ENCODE data around the gene CTTNBP2NL.
A peak's percentile ranks its signal among the peaks of the same experiment; 100 is the strongest.
"Not testable (repeated sequence)": the region's sequence is repeated elsewhere in the genome, so short reads cannot be mapped to it uniquely, and the experiment has no call there.

Gene CTTNBP2NL

DNA sequence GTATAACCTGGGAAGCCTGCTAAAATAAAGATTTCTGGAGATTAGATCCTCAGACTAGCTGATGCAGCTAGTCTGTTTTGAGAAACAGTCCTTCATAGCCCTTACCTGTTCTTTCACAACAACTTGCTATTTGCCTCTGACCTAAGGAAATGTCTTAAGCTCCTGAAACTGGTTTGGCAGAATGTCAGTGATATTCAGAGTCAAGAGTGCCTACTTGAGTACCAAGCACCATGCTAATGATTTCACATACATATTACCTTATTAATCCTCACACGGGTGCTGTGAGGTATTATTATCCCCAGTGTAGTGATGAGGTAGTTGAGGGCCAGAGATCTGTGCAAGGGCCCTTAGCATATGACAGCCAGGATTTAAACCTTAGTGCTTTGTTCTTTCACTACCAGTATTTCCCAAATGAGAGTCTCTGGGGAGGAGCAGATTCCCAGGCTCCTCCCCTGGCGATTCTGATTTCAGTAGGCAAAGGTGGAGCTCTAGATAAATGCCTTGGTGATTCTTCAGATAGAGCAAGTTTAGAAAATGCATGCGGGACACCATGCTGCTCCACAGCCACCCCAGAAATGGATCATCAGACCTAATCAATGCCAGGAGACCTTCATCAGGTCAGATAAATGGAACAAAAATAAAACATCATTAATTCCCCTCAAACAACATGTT lies 65.3 kb downstream of the CTTNBP2NL start:
- DNase-seq (ENCODE audit: low spot score): no peak

DNA sequence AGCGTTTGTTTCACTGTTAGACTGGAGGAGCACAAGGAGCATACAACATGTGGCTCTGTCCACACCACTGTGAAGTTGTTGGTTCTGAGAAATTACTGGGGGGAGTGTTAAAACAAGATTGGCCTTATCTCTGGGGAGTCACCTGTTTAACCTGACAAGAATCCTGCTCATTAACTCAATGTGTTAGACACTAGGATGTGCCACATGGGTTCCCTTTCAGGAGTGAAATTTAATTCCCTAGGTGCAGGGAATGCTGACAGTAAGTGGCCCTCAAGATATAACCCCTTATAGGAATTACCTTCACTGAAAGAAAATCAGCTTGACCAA lies 66.9 kb downstream of the CTTNBP2NL start:
- DNase-seq (ENCODE audit: low spot score): no peak

DNA sequence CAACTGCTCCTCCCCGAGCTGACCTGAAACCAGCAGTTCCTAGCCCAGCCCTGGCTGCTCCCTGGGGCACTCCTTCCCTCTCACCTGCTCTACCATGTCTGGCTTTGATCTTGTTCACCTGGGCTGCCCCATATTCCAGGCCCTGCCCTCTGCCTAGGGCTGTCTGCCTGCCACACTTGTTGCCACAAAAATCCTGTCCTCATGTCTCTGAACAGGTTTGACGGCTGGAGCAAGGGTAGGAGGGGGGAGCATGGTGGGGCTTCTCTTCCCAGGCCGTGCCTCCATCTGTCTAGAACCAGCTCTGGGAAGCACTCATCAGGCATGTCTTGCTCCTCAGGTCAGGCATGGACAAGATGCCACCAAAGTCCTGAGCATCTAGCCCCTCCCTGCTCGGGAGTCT lies 68.5 kb downstream of the CTTNBP2NL start:
- DNase-seq (ENCODE audit: low spot score): no peak

DNA sequence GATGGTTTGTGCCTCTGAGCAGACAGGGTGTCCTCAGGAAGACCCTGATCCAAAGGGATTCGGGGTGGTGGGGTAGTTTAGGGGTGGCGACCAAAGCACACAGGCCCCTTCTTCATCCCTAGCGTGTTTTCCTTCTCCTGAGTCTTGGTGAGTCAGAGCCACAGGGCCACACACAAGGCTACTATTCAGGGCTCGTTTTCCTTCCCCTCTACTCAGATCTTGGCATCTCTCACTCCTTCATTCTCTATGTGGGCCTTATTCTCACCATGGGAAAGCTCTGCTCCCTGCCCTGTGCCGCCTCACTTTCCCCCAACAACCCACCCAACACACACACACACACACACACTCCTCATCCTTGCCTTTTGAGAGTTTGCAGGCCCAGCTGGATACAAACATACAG lies 69.1 kb downstream of the CTTNBP2NL start:
- DNase-seq (ENCODE audit: low spot score): peak; percentile 42

DNA sequence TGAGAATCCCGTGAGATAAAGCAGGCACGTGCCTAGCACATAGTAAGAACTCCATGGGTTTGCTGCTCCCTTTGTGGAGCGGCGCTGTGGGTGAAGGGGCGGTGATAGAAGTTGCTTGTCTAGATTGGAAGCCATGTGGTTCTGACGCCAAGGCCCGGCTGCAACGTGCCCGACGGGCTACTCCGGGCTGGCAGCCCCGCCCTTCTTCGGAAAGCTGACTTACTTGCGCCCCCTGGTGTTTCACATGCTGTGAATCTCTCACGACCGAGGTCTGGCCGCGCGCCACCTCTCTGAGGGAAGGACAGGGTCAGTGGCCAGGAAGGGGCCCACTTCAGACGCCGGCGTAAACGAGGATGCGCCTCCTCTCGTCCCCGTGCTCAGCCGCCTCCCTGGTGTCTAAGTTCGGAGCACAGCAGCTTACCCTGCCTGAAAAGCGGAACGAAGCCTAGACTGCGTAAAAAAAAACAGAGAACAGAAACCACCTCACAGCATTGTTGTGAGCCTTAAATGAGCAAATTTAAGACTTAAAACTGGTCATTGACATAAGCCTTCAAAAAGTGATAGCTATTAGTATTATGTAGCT lies 70.2 kb downstream of the CTTNBP2NL start:
- DNase-seq (ENCODE audit: low spot score): peak; percentile 94

DNA sequence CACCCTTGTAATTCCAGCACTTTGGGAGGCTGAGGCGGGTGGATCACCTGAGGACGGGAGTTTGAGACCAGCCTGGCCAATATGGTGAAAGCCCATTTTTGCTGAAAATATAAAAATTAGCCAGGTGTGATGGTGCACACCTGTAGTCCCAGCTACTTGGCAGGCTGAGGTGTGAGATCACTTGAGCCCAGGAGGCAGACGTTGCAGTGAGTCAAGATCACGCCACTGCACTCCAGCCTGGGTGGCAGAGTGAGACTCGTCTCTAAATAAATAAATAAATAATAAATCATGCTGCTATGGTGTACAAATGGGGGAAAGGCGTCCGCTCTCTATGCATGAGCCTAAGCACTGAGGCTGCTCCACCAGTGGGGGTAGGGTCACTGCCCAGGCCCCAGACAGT lies 74.3 kb downstream of the CTTNBP2NL start:
- not testable (repeated sequence) for DNase-seq (ENCODE audit: low spot score)

DNA sequence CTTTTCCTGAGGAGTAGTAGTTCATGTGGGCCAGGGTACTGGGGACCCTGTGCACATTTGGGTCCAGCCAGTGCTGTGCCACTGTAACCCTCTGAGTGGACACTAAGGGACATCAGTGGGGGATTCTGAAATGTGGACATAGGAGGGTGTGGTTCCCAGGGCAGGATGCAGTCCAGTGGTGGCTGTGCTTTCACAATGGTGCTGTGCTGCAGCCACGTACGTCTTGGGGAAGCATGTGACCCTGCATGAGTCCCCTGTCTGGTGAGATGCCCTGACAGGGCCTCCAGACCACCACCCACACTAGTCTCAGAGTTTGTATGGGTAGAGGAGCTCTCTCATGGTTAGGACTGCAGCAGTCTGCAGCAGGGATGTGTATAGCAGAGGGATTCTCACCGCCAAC lies 75.0 kb downstream of the CTTNBP2NL start:
- DNase-seq (ENCODE audit: low spot score): no peak

DNA sequence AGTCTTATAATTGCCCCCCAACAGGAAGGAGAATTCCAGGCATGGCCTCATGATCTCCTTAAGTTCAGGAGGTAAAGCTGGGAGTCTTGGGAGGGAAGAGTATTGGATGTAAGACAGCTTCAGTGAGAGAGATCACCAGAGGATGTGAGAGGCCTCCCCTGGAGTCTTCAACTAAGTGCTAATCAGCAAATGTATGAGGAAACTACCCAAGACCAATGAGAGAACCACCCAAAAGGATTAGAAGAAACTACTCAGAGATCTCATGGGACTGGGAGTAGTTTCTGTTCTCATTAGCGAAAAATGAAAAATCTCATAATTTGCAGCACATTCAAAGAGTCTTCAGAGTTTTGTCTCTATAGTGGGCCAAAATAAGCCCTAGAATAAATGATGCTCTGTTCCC lies 76.1 kb downstream of the CTTNBP2NL start:
- DNase-seq (ENCODE audit: low spot score): no peak

DNA sequence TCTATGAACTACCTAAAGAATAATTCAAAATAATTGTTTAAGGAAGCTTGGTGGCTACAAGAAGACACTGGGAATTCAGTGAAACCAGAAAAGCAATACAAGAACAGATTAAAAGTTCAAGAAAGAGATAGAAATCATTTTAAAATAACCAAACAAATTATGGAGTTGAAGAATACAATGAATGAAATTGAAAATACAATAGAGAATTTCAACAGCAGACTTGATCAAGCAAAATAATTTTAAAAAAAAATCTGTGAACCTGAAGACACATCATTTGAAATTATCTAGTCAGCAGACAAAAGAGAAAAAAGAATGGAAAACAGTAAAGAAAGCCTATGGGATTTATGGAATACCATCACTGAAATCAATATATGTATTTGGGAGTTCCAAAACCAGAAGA lies 81.5 kb downstream of the CTTNBP2NL start:
- DNase-seq (ENCODE audit: low spot score): no peak

DNA sequence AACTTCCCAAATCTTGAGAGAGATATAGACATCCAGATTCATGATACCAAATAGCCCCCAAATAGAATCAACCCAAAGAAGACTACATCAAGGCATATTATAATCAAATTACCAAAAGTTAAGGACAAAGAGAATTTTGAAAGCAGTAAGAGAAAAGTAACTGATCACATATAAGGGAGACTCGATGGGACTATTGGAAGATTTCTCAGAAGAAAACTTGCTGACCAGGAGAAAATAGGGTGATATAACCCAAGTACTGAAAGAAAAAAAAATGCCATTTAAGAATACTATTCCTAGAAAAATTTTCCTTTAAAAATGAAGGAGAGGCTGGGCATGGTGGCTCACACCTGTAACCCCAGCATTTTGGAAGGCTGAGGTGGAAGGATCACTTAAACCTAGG lies 82.3 kb downstream of the CTTNBP2NL start:
- no peak for DNase-seq (ENCODE audit: low spot score)

DNA sequence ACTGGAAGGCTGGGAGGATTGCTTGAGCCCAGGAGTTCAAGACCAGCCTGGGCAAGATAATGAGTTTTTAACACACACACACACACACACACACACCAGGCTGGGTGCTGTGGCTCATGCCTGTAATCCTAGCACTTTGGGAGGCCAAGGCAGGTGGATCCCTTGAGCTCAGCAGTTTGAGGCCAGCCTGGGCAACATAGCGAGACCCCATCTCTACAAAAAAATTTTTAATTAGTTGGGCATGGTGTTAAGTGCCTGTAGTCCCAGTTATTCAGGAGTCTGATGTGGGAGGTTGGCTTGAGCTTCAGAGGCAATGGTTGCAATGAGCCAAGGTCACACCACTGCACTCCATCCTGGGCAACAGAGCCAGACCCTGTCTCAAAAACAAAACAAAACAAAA lies 90.0 kb downstream of the CTTNBP2NL start:
- DNase-seq (ENCODE audit: low spot score): not testable (repeated sequence)

DNA sequence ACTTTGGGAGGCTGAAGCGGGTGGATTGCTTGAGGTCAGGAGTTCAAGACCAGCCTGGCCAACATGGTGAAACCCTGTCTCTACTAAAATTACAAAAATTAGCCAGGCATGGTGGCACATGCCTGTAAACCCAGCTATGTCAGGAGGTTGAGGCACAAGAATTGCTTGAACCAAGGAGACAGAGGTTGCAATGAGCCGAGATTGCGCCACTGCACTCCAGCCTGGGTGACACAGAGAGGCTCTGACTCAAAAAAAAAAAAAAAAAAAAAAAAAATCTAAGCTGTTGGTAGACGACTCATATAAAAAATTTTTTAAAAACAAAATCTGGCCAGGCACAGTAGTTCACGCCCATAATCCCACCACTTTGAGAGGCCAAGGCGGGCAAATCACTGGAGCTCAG lies 91.7 kb downstream of the CTTNBP2NL start:
- not testable (repeated sequence) for DNase-seq (ENCODE audit: low spot score)

DNA sequence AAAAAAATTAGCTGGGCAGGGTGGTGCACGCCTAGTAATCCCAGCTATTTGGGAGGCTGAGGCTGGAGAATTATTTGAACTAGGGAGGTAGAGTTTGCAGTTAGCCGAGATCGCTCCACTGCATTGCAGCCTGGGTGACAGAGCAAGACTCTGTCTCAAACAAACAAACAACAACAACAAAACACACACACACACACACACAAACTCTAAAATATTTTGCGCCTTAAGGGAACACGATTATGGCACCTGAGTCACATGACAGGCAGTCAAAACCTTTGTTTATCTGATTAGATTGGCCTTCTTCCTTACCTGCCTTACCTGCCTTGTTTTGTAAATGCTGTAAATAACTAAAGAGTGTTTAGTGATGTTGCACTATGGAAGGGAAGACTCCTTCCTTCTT lies 92.1 kb downstream of the CTTNBP2NL start:
- DNase-seq (ENCODE audit: low spot score): no peak

DNA sequence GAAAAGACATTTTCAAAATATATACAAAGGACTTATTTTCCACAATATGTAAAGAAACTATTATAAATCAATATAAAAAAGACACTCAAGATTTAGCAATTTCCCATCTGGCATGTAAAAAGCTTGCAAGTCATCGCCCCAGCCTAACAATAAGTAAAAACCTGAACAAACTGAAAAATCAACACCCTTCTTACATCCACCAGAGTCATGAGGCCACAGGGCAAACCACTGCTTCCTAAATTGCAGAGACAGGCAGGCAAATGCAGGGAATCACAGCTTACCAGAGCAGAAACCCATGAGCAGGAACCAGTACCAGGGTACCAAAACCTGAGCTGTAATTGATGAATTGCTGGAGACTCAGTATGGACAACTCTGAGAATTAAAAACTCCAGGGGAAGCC lies 96.1 kb downstream of the CTTNBP2NL start:
- DNase-seq (ENCODE audit: low spot score): no peak

DNA sequence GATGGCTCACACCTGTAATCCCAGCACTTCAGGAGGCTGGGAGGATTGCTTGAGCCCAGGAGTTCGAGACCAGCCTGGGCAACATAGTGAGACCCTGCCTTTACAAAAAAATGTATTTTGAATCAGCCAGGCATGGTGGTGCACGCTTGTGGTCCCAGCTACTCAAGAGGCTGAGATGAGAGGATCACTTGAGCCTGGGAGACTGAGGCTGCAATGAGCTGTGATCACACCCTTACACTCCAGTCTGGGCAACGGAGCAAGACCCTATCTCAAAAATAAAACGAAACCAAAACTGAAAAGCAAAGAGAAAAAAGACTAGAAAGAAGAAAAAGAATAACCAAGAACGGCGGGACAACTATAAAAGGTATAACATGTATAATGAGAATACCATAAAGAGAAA lies 97.3 kb downstream of the CTTNBP2NL start:
- DNase-seq (ENCODE audit: low spot score): no peak

DNA sequence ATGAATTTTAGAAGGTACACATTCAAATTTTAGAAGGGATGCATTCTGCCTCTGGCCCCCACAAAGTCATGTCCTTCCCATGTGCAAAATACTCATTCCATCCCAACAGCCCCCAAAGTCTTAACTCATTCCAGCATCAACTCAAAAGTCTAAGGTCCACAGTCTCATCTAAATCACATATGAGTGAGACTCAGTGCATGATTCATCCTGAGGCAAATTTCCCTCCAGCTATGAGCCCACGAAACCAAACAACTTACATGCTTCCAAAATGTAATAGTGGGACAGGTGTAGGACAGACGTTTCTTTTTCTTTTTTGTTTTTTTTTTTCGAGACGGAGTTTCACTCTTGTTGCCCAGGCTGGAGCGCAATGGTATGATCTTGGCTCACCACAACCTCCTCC lies 100.3 kb downstream of the CTTNBP2NL start:
- DNase-seq (ENCODE audit: low spot score): no peak

DNA sequence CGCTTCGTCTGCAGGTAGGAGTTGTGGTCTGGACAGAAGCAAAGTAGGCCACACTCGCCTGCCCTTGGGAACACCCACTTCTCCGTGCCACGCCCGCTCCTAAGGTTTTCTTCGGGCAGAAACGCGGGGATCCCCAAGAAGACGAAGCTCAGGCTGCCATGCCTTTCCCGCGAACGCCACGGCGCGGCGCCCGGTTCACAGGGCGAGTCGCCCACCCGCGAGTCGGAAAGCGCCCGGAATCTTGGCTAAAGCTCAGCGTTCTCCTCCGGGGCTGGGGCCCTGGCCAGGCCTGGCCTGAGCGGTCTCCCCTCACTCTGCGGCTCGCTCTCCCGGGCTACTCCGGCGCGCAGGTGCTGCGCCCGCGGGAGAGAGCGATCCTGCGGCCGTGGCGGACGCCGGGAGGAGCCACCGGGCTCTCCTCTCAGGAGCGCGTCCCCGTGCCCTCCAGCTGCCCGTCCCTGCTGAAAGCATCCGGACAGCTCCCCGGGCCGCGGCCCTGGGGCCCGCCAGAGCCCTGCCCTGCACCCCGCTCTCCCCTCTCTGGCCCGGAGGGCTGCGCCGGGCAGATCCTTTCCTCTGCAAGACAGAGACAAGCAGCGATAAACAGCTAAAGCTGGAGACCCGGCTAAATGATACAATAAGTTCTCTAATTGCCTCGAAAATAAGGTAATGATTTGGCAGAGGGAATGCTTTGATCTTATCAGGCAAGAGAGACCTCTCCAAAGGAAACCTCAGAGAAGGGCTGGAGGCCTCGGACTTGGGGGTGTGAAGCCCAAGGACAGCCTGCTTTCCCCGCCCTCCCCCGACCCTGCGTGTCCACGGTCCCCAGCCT lies 106.0 kb downstream of the CTTNBP2NL start:
- DNase-seq (ENCODE audit: low spot score): peak; percentile 86

DNA sequence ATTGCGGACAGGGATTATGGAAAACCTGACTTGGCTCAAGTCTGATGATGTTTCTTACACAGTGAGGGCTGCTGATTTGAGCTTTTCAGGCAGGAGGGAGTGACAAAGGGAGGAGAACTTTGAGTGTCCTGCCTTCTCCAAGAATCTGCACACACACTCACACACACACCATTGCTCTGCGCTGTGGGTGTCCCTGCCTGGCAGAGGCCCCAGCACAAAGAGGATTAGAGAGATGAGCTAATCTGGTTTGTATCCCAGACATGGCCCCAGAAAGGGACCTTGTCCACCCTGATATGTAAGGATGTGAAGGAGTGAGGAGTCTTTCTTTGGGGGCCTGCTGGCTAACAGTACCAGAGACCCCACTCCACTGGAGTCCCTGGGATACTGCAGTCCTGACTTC lies 106.8 kb downstream of the CTTNBP2NL start:
- no peak for DNase-seq (ENCODE audit: low spot score)

DNA sequence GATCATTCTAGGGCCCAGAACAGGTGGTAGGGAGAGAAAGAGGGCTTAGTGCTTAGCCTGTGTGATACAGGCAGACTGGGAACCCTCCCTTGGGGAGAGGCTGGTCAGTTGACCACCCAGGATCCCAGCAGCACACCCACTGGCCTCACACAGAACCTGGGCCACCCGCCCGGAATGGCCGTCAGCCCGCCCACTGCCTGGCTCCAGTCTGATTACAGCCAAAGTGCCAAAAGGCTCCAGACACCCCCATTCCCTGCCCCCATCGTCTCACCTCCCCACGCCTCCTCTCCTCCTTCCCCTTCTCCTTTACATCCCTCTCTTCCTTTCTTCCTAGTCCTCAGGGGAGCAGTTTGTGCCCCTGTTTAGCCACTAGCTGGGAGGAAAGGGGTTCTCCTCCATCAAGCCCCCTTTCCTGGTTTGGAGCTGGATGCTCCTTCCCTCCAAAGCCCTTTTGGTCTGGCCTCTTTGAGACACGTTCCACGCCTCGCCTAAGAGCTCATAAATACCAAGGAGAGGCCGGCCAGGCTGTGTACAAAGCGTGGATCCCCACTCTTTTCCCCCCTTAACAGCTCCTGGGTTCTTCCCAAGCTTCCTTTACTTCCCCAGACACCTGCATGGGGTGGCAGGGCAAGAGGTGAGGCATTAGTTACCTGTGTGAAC lies 108.1 kb downstream of the CTTNBP2NL start:
- DNase-seq (ENCODE audit: low spot score): no peak

DNA sequence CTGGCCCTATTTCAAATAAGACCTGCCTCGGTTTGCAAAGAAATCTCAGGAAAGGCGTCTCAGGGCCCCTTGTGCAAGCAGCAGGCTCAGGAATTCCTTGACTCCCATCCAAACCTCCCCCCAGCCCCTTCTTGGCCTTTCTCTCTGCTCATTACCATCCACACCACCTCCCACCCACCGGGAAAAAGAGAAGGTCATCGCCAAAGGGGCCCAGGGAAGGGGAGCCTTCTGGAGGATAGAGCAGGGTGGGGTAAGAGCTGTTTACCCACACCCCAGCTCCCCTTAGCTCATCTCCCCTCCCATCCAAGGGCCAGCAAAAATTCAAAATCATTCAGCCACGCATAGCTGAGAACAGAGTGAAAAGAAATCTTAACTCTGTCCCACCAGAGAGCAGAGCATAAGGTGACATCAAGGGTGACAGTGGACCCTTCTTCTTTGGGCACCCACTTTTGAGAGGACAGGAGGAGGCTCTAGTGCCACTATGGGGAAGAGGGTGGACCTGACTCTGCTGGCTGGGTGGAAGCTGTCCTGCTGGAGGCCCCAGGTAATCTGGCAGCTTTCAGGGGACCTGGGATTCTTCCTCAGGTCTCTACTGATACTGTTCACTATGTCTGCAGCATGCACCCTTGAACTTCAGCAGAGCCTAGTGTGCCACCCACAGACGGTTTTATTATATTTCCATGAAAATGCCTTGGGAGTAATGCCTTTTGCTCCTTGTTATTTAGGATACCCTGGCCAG lies 108.8 kb downstream of the CTTNBP2NL start:
- DNase-seq (ENCODE audit: low spot score): no peak

DNA sequence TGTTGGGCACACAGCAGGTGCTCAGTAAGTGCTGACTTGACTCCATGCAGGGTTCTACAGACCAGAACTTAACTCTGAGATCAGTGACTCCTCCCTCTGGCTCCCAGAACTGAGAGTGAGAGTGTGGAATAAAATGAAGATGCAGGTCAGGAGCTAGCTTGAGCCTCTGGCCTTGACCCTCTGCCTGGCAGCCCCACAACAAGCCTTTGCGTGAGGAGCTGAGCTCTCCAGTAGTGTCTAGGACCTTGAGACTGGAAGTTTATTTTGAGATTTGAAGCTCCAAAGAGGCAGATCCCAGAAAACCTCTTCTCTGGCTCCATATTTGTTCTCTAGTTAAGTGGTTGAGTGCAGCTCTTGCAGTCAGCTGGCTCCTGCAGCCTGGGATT lies 109.4 kb downstream of the CTTNBP2NL start:
- DNase-seq (ENCODE audit: low spot score): no peak

DNA sequence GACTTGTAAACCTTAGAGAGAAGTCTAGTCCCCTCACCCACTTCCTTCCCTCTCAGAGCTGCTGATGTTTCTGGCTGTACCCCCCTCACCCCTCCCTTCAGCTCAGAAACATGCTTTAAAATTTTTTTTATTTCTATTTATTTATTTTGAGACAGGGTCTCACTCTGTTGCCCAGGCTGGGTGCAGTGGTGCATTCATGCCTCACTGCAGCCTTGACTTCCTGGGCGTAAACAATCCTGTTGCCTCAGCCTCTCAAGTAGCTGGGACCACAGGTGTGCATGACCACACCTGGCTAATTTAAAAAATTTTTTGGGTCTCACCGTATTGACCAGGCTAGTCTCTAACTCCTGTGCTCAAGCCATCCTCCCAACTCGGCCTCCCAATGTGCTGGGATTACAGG lies 109.9 kb downstream of the CTTNBP2NL start:
- no peak for DNase-seq (ENCODE audit: low spot score)
